ENCODE results near the gene LRRN2. TPM values are rescaled to one million over a fixed set of nuclear protein-coding genes. Genes with fewer than 3 reads are reported as not detected.

The LRRN2 gene
- total and polyA plus RNA-seq, 11 donors = 0.65 to 4.2 (median 1.5) TPM

- H3K4me3 ChIP-seq = no peak overlapping the region
- peaks cover 0 to 14% (median 0%) of the 10 kb centered on the region in 9 donors for H3K36me3 ChIP-seq
- no peaks in the 10 kb centered on the region for H3K9me3 ChIP-seq
- DNase-seq (no peak), ATAC-seq (no peak)
- no peaks in the 10 kb centered on the region for H3K27me3 ChIP-seq
- WGBS, 4 donors = 90 to 92% (median 90%) methylated on average over 8 of the region's 8 CpGs
- no peak overlapping the region for H3K27ac ChIP-seq
- intact Hi-C loops (cut with DNase I) = loop anchor here in 1 of 10 donors (10.0 kb wide), 1 partner anchor 358 kb away; no protein-coding TSS in a partner anchor
- H3K4me1 ChIP-seq = peaks cover 0 to 28% (median 7%) of the 10 kb centered on the region in 12 donors
- TF ChIP-seq CTCF (IDR thresholded peaks at IDR 0.05) (no peak), POLR2A (IDR thresholded peaks at IDR 0.05) (no peak)
Measured at GRCh38 chr1:204576422-204576821, 109.1 kb downstream of the LRRN2 start.

- no peak for TF ChIP-seq POLR2A (IDR thresholded peaks at IDR 0.05)
- no peak for TF ChIP-seq CTCF (IDR thresholded peaks at IDR 0.05)
- 79 to 92% (median 87%) methylated on average over 12 to 13 of the region's 13 CpGs for WGBS, 4 donors
- no peaks in the 10 kb centered on the region for H3K9me3 ChIP-seq
- no peak overlapping the region for H3K4me3 ChIP-seq
- H3K27me3 ChIP-seq = no peaks in the 10 kb centered on the region
- DNase-seq = no peak
- peaks cover 0 to 25% (median 7%) of the 10 kb centered on the region in 12 donors for H3K4me1 ChIP-seq
- peaks cover 0 to 20% (median 0%) of the 10 kb centered on the region in 9 donors for H3K36me3 ChIP-seq
- ATAC-seq = no peak
- intact Hi-C loops (cut with DNase I) = loop anchor here in 1 of 10 donors (10.0 kb wide), 1 partner anchor 359 kb away; no protein-coding TSS in a partner anchor
- no peak overlapping the region for H3K27ac ChIP-seq
Measured at GRCh38 chr1:204575221-204576190, 110.0 kb downstream of the LRRN2 start.

GRCh38 chr1:204574865-204575163 is 110.7 kb downstream of the LRRN2 start:
- ATAC-seq (peak; percentile 69 to 90 (median 86)), DNase-seq (peak in 4 of 5 donors; percentile 30 to 74 (median 56))
- Histone ChIP-seq H3K9me3 (no peaks in the 10 kb centered on the region), H3K4me3 (no peak overlapping the region), H3K36me3 (peaks cover 0 to 23% (median 0%) of the 10 kb centered on the region in 9 donors), H3K4me1 (peaks cover 0 to 22% (median 7%) of the 10 kb centered on the region in 12 donors), H3K27ac (no peak overlapping the region), H3K27me3 (no peaks in the 10 kb centered on the region)
- TF ChIP-seq CTCF (IDR thresholded peaks at IDR 0.05) (no peak), POLR2A (IDR thresholded peaks at IDR 0.05) (no peak)
- 47 to 71% (median 62%) methylated on average over 3 of the region's 3 CpGs for WGBS, 4 donors
- intact Hi-C loops (cut with DNase I) = loop anchor here in 1 of 10 donors (10.0 kb wide), 1 partner anchor 360 kb away; no protein-coding TSS in a partner anchor
